Uterus (tissue), 4 donors: ENCODE results near the gene FASTKD3. TPM values are rescaled to one million over a fixed set of nuclear protein-coding genes. Genes with fewer than 3 reads are reported as not detected.

Experiments
- DNase-seq, 2 donors: peaks; one replicate each; pipeline ENCODE4 v3.0.0-alpha.2; 2019 to 2020
- H3K27ac ChIP-seq, 2 donors: fragments of 200-600 bp; sonication (generic); 1 replicate in 1 of 2; 2 replicates in 1 of 2; pipeline ENCODE4 v1.5.1; 2016 to 2018
- H3K27me3 ChIP-seq, 2 donors: fragments of 200-600 bp; sonication (generic); one replicate each; pipeline ENCODE4 v1.5.1; 2018 to 2019; ENCODE audit warnings: control low read depth in 1 of 2
- H3K36me3 ChIP-seq, 2 donors: fragments of 200-600 bp; sonication (generic); one replicate each; pipeline ENCODE4 v1.5.1; 2019; ENCODE audit warnings: control low read depth in 1 of 2
- H3K4me1 ChIP-seq, 2 donors: fragments of 200-600 bp; sonication (generic); one replicate each; pipeline ENCODE4 v1.5.1; 2018 to 2019; ENCODE audit warnings: control low read depth in 1 of 2
- H3K4me3 ChIP-seq, 2 donors: fragments of 200-600 bp; sonication (generic); 1 replicate in 1 of 2; 2 replicates in 1 of 2; pipeline ENCODE4 v1.5.1; 2018 to 2019; ENCODE audit warnings: mild to moderate bottlenecking in 1 of 2
- H3K9me3 ChIP-seq, 2 donors: fragments of 200-600 bp; sonication (generic); one replicate each; pipeline ENCODE4 v1.5.1; 2019; ENCODE audit warnings: control low read depth in 1 of 2
- CTCF ChIP-seq, 4 experiments: fragments of 200-600 bp in 2 of 4; fragments of 450-650 bp in 2 of 4; sonication (generic) in 2 of 4; IDR thresholded peaks; one replicate each; pipeline ENCODE4 v1.5.1; 2016 to 2019; ENCODE audit warnings: antibody characterized with exemption in 4 of 4, mild to moderate bottlenecking in 2 of 4, moderate library complexity in 1 of 4
- POLR2A ChIP-seq, 2 donors: fragments of 450-650 bp; IDR thresholded peaks; one replicate each; pipeline ENCODE4 v1.6.1; 2016; ENCODE audit warnings: antibody characterized with exemption in 2 of 2, mild to moderate bottlenecking in 1 of 2, moderate library complexity in 1 of 2
- intact Hi-C: fragments of 100-400 bp; cut with DNase I; formaldehyde crosslinking; loops from one replicate; pipeline ENCODE4 v1.15.1; 2023; ENCODE audit warnings: low total_unique reads
- total RNA-seq, 4 donors: library from RNA; depleted of rRNA in 3 of 4; stranded (reverse); fragments of >200 nt in 3 of 4; gene quantifications; one replicate each; pipeline versions ENCODE4 v1.1.0 to v1.2.4, GENCODE V29; 2014 to 2023
- donor health status: DM: yes; HTN: yes; CAD: no.

Gene FASTKD3
- total RNA-seq, 4 donors from 2014 or later = 3.3 to 20.2 (median 8.7) TPM

DNA sequence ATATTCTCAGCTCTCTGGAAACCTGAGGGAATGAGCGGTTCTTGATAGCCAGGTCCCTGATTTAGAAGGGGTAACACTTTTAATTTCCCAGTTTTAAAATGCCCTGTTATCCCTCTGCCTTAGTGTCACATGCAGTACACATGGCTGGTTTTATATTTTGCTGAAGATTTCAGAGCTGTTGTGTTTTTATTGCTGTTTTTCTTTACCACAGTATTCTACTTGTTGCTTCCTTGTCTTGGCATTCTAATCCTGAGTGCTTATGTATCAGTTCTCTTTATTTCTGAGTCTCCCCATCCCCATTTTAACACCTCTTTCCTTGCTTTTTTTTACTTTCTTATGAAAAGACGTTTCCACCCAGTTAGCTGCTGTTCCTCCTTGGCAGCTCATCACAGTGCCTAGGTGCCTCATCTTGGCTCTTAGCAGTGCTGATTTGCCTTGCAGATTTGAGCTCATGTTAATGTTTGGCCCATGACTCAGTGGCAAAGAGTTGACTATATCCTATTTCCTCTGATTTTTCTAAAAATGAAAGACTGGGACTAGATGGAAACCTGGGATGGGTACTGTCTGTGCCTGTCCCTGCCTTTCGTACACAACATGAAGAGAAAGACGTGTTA is 3.8 kb upstream of the FASTKD3 start:
- no peak overlapping the region for H3K4me3 ChIP-seq

GRCh38 chr5:7871653-7872052 is 2.8 kb upstream of the FASTKD3 start:
- intact Hi-C loops = no loop called here
- H3K4me1 ChIP-seq = peaks cover 0 to 9% of the 10 kb centered on the region in 2 donors
- no peak for TF ChIP-seq POLR2A (IDR thresholded peaks at IDR 0.05)
- TF ChIP-seq CTCF (IDR thresholded peaks at IDR 0.05) = no peak
- H3K4me3 ChIP-seq = no peak overlapping the region
- H3K9me3 ChIP-seq = no peaks in the 10 kb centered on the region
- H3K36me3 ChIP-seq = no peaks in the 10 kb centered on the region
- H3K27ac ChIP-seq = no peak overlapping the region
- no peak for DNase-seq
- no peaks in the 10 kb centered on the region for H3K27me3 ChIP-seq

More for the DNA sequence above, 3.8 kb upstream of the FASTKD3 start:
- Histone ChIP-seq H3K27ac (no peak overlapping the region), H3K4me1 (peaks cover 0 to 9% of the 10 kb centered on the region in 2 donors), H3K9me3 (no peaks in the 10 kb centered on the region), H3K27me3 (no peaks in the 10 kb centered on the region), H3K36me3 (no peaks in the 10 kb centered on the region)
- intact Hi-C loops = no loop called here
- DNase-seq = no peak
- no peak for TF ChIP-seq CTCF (IDR thresholded peaks at IDR 0.05)
- TF ChIP-seq POLR2A (IDR thresholded peaks at IDR 0.05) = no peak

DNA sequence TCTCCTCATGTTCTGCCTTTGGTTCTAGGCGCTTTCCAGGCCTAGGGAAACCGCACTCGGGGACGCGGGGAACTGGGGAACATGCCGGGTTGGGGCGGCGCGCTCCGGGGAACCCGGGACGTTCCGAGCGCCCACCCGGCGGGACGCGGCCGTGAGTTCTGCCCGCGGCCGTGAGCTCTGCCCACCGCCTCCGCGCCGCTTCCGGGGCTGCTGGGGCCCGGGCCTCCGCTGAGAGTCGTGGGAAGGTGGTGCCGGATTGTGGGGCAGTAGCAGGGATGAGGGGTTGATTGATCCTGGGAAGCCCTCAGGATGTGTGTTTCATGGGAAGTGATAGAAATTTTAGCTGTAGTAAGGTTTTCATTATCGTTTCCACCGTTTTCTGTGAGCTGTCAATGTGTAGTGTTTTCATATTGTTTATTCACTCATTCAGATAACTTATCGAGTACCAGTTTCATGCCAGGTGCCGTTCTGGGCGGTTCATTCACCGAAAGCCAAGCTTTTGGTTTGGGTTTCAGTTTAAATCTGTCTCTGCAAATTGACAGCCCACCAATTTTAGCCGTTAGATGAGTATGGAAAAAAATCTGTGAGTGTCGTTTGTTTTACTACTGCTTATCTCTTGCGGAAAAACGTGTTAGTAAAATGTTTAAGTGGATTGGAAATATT is 774 bp upstream of the FASTKD3 start:
- H3K4me3 ChIP-seq = peak overlapping the region; percentile 62 to 67
- no peaks in the 10 kb centered on the region for H3K27me3 ChIP-seq
- peaks cover 0 to 9% of the 10 kb centered on the region in 2 donors for H3K4me1 ChIP-seq
- no peaks in the 10 kb centered on the region for H3K9me3 ChIP-seq
- no peak for DNase-seq
- TF ChIP-seq CTCF (IDR thresholded peaks at IDR 0.05) (no peak), POLR2A (IDR thresholded peaks at IDR 0.05) (no peak)
- peak overlapping the region; percentile 51 to 66 for H3K27ac ChIP-seq
- intact Hi-C loops = no loop called here
- H3K36me3 ChIP-seq = no peaks in the 10 kb centered on the region

GRCh38 chr5:7868427-7868772 is 431 bp downstream of the FASTKD3 start:
- peak overlapping the region; percentile 13 to 66 for H3K27ac ChIP-seq
- intact Hi-C loops = no loop called here
- peak overlapping the region; percentile 62 to 67 for H3K4me3 ChIP-seq
- H3K9me3 ChIP-seq = no peaks in the 10 kb centered on the region
- DNase-seq = no peak
- H3K4me1 ChIP-seq = peaks cover 0 to 9% of the 10 kb centered on the region in 2 donors
- no peaks in the 10 kb centered on the region for H3K27me3 ChIP-seq
- TF ChIP-seq CTCF (IDR thresholded peaks at IDR 0.05) (no peak), POLR2A (IDR thresholded peaks at IDR 0.05) (no peak)
- H3K36me3 ChIP-seq = no peaks in the 10 kb centered on the region

DNA sequence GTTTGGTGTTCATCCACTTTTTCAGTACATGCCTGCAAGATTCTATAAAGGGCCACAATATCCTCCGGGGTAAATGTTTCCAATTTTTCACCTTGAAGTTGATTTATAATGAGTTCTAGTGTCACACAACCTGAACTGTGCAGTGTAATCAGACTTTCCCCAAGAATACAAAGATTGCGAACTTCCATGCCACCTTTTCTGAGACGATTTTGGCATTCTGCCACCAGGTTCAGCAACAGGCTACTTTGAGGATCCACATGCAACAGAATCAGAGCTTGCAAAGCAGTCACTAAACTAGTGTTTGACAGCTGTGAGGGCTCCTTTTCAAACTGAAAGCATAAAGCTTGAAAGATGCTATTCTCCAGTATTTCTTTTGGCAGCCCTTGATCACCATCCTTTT is 1.6 kb downstream of the FASTKD3 start:
- Histone ChIP-seq H3K9me3 (no peaks in the 10 kb centered on the region), H3K4me3 (no peak overlapping the region), H3K36me3 (no peaks in the 10 kb centered on the region), H3K4me1 (peaks cover 0 to 9% of the 10 kb centered on the region in 2 donors), H3K27ac (no peak overlapping the region), H3K27me3 (no peaks in the 10 kb centered on the region)
- no peak for DNase-seq
- TF ChIP-seq CTCF (IDR thresholded peaks at IDR 0.05) (no peak), POLR2A (IDR thresholded peaks at IDR 0.05) (no peak)
- intact Hi-C loops = no loop called here
